SHP77 (cell line): ENCODE results near the gene CRK.
"Not testable (repeated sequence)": the region's sequence is repeated elsewhere in the genome, so short reads cannot be mapped to it uniquely, and the experiment has no call there.

Experiments used
- DNase-seq, 2 experiments: peaks; one replicate each; lab custom pipeline; 2025; lab: John Stamatoyannopoulos, UW

The CRK gene

DNA sequence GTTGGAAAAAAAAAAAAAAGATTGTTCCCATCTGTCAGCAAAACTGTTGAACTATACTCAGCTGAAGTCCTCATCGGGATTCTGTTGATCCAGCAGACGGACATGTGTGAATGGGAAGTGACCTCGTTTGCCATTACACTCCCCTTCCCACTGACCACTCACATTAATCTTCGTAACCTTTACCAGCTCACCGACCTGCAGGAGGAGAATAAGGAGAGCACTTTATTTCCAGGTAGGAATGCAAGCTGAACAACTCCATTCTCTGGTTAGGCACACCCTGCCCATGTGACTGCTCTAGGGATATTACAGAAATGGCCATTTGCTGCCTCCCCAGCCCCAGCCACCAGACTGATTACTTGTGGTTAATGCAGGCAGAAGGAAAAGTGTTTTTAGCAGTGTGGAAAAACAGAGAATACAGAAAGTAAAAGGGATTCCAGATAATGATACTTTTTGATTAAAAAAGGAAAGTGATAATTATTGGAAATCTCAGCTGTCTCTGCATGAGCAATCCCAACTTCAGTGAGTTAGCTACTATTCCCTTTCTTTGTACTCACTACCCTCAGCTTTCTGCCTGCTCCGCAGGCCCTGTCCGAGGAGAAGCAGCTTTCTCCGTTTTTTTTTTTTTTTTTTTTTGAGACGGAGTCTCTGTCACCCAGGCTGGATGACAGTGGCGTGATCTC lies 32.4 kb downstream of the CRK start:
- no peak for DNase-seq

DNA sequence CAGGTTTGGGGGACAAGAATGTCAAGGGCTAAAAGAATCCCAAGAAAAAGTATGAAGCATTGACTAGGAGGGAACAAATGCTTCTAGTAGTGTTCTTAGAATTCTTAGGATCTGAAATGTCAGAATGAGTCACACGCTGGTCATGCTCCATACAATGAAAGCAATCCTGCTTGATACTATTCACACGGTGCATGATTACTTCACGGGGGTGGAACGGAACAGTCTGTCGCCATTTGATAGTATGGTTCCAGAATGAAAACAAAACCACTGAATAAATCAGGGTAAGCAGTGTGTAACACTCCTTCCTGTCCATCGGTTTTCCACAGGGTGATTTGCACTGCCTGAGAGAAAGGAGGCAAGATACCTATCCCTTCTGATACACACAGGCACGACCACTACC lies 33.1 kb downstream of the CRK start:
- DNase-seq = no peak

DNA sequence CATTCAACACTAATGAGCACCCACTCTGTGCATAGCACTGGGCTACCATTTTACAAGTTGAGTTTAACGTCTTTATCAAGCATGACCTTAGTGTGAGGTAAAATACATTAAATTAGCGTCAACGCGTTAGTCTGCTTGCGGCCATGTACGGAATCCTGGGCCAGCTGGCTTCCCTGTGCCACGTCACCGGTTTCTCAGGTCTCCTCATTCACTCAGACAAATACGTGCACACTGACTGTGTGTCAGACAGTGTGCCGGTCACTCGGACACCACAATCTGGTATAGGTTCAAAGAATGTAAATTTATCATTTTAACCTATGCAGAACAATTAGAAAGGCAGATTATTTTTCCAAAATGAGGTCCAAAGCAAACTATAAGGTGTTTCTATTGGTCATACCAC lies 34.6 kb downstream of the CRK start:
- no peak for DNase-seq

DNA sequence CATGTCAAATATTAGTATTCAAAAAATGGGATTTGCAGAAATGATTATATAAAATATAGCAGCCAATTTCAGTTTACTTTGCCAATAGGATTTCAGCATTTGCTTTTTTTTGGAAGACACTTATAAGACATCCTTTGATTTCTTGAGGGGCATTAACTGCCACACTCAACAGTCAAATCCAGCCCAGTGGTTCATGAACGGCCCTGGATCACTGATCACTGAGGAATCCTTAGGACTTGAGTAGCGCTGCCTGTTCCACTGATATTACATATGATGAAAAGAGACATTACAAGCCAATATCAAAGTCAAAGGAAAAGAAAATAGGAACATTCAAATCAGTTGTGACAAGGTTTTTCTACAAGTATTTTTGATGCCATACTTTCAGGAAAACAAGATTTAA lies 35.1 kb downstream of the CRK start:
- DNase-seq = no peak

DNA sequence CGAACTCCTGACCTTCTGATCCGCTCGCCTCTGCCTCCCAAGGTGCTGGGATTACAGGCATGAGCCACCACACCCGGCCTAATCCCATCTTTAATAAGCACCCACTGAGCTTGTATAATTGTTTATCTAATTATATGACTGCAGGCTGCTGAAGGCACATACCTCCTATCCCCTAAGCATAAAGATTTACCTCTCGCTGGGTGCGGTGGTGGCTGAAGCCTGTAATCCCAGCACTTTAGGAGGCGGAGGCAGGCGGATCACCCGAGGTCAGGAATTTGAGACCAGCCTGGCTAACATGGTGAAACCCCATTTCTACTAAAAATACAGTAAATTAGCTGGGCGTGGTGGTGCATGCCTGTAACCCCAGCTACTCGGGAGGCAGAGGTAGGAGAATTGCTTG lies 35.9 kb downstream of the CRK start:
- no peak for DNase-seq

DNA sequence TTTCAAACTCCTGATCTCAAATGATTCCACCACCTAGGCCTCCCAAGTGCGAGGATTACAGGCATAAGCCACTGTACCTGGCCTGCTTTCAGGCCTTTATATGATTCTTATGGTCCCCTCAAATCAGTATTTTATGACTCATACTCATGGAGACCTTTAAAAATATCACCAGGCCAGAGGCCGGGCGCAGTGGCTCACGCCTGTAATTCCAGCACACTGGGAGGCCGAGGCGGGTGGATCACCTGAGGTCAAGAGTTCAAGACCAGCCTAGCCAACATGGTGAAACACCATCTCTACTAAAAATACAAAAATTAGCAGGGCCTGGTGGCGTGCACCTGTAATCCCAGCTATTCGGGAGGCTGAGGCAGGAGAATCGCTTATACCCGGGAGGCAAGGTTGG lies 37.6 kb downstream of the CRK start:
- DNase-seq = not testable (repeated sequence)

DNA sequence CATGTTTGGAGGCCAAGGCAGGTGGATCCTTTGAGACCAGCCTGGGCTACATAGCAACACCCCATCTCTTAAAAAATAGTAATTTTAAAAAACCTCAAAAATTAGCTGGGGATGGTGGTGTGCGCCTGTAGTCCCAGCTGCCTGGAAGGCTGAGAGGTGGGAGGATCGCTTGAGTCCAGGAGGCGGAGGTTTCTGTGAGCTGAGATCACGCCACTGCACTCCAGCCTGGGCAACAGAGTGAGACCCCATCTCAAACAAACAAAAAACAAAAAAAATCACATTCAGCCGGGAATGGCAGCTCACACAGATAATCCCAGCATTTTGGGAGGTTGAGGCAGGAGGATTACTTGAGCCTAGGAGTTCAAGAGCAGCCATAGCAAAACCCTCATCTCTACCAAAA lies 39.6 kb downstream of the CRK start:
- DNase-seq = no peak

DNA sequence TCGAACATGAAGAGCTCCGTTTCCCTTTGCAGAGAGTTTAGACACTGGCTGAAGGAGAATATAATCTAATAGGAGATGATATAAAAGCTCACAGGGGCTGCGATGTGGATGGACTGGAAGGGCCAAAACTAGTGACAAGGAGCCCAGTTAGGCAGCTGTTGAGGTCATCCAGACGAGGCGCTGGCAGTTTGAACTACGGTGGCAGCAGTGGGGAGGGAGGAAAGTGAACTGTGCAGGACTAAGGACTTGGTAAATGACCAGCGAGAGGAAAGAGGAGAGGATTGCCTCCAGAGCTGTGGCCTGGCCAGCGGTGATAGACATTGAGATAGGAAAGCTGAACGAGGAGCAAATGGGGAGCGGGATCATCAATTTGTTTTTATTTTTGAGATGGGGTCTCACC lies 41.4 kb downstream of the CRK start:
- DNase-seq = no peak

DNA sequence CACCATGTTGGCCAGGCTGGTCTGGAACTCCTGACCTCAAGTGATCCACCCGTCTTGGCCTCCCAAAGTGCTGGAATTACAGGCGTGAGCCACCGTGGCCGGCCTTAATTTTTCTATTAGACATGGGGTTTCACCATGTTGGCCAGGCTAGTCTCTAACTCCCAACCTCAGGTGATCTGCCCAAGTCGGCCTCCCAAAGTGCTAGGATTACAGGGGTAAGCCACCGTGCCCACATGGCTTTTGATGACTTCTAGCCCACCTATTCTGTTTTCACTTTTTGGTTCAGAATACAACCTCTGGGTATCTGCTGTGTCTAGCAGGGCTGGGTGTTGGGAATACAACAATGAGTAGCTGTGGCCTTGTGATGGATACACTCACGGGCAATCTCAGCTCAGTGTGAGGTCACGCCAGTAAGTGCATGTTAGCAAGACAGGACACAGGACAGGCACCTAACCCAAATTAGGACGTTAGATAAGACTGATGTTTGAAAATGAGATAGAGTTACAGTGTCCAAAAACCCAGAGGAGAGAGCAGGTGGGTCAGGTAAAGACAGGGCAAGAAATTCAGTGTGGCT lies 41.9 kb downstream of the CRK start:
- DNase-seq = no peak

DNA sequence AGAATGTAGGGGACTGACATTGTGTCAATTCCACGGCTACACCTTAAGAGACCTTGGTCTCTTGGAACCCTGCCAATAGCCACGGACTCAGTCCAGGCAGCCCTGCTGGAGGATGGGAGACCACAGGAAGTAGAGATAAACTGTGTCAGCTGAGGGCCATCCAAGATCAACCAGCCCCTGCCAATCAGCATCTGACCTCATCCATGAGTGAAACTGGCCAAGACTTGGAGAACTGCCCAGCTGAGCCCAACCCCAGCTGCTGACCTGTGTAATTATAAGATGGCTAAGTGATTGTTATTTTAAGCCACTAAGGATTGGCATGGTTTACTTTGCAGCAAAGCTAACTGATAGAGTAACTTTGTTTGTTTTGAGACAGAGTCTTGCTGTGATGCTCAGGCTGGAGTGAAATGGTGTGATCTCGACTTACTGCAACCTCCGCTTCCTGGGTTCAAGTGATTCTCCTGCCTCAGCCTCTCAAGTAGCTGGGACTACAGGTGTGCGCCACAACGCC lies 42.7 kb downstream of the CRK start:
- peak; percentile 62 to 63 for DNase-seq

DNA sequence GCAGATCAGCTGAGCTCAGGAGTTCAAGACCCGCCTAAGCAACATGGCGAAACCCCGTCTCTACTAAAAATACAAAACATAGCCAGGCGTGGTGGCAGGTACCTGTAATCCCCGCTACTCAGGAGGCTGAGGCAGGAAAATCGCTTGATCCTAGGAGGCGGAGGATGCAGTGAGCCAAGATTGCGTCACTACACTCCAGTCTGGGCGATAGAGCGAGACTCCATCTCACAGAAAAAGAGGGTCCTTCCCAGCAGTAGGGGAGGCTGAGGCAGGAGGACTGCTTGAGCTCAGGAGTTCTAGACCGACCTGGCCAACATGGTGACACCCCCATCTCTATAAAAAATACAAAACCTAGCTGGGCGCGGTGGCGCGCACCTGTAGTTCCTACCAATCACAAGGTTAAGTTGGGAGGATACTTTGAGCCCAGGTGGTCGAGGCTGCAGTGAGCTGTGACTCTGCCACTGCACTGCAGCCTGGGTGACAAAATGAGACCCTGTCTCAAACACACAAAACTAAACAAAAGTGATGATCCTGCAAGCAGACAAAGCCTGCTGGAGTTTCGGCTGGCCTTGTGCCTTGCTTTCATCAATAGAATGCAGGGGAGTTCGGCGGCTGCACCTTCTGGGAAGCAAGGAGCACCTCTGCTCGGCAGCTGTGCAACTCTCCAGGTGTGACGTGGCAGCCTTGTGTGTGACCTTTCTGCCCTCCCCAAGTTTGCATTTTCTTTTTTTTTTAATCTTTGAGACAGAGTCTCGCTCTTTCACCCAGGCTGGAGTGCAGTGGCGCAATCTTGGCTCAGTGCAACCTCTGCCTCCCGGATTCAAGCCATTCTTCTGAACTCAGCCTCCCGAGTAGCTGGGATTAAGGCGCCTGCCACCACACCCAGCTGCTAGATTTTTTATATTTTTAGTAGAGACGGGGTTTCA lies 43.6 kb downstream of the CRK start:
- no peak for DNase-seq

DNA sequence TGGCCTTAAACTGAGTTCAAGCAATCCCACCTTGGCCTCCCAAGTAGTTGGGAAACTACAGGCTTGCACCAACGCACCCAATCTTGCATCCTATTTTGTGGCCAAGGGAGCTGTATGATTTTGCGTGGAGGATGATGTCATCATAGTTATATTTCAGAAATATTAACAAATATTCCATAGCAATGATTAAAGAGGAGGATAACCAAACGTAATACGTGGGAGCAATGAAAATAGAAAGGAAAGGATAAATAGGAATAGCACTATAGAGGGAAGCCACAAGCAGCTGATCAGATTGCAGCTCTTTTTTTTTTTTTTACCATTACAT lies 53.8 kb downstream of the CRK start:
- DNase-seq = no peak

DNA sequence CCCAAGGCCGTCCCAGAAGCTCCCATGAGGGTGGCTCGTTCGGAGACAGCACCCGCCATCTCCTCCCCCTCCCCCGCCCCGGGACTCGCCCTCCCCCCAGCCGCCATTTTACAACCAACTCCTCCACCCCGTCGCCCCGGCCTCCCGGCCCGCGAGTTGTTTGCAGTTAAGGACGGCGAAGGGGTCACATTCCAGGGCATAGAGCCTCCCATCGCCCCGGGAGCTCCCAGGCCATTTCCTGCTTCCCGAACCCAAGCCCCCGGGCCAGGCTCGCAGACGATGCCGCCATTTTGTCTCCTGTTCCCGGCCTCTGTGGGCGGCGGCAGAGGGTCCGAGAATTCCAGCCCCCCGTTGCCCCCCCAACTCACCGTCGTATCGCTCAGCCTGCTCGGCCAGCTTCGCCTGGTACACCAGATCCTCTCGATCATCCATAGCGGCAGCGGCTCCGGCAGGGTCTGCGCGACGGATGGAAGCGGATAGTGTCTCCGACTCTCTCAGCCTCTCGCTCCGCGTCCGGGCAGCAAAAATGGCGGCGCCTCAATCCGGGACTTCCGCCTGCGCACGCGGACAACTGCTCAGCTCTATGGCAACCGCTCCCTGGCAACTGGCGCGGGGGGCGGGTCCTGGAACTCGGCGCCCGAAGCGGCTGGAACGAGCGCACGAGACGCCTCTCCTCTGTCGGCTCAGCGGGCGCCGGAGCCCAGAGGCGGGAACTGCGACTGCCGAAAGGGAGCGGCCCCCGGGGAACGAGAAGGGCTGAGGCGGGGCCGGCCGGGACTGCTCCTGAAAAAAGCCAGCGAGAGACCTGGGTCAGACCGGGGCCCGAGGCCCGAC lies 56.1 kb downstream of the CRK start, which contains the start of gene YWHAE:
TSS of gene YWHAE (minus strand) at position 544 of the 834 bp plus-strand sequence. CDS start at position 432, 112 bp downstream.
- peak; percentile 95 to 98 for DNase-seq

DNA sequence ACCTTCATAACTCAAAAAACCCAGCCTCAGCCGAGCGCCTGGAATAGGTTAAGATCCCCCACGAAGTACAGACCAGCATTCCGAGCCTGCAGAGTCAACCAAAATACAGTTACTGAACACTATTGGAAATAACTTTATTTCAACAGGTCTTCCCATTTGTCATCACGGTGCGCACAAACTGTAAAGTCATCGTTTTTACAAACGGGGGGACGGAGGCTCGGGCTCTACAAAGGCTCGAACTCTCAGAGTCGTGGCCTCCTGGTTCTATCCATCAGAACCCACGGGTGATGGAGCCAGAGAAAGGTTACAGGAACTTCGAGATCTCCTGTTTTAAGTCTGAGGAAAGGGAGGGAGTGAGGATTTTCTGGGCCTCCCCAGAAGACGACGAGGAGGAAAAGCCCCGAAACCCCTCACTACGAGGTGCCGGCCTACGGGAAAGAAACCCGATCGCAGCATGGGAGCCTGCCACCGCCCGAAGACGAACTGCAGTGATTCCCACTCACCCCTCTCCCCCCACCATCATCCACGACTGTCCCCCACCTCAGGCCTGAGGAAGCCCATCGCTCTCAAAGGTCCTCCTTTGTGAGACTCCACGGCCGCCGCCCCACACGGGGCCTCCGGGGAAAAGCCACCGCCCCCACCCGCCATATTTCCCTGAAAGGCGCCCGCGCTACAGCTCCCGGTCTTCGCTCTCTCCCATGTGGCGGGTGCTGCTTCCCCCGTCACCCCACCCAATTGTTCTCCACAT lies 56.9 kb downstream of the CRK start:
- peak in 1 of 2 experiments; percentile 42 for DNase-seq

DNA sequence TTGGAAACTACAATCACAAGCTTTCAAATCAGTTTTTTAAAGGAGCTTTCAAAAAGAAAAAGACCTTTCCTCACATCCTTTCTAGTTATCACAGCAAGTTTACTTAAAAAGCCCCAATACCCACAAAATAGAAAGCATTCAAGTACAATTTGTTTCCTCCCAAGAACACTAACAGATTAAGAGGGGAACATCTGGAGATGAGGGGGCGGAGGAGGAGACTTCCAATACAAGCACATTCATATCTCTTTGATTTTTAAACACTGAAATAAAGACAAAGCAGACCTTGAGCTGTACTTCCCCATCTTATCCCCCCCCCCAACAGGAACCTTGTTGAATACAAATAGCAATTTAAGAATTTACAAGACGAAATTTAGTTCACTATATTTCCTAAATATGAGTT lies 58.0 kb downstream of the CRK start:
- no peak for DNase-seq

DNA sequence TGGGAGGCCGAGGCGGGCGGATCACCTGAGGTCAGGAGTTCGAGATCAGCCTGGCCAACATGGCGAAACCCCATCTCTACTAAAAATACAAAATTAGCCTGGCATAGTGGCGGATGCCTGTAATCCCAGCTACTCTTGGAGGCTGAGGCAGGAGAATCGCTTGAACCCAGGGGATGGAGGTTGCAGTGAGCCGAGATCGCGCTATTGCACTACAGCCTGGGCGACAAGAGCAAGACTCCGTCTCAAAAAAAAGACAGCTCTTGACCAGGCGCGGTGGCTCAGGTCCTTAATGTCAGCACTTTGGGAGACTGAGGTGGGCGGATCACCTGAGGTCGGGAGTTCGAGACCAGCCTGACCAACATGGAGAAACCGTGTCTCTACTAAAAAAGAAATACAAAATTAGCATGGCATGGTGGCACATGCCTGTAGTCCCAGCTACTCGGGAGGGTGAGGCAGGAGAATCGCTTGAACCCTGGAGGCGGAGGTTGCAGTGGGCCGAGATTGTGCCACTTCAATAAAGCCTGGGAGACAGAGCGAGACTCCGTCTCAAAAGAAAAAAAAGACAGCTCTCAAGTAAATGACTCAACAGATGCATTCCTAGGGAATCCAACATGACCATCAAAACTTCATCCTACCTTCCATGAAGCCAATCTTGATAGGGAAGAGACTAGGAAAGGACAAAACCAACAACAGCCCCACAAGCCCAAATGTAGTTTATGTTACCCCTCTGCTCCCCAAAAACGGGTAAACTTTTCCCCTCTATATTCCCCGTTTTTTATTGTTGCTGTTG lies 60.0 kb downstream of the CRK start:
- DNase-seq = not testable (repeated sequence)

DNA sequence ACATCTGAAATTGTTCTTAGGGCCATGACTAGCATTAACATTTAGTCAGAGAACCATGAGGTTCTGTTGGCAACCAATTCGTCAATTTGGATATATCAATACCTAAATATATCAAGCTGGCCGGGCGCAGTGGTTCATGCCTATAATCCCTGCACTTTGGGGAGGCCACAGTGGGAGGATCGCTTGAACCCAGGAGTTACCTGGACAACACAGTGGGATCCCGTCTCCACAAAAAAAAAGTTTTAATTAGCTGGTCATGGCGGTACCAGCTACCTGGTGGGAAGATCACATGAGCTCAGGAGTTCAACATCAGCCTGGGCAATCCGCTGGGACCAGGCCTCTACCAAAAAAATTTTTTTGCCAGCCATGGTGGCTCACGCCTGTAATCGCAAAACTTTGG lies 64.5 kb downstream of the CRK start:
- no peak for DNase-seq

DNA sequence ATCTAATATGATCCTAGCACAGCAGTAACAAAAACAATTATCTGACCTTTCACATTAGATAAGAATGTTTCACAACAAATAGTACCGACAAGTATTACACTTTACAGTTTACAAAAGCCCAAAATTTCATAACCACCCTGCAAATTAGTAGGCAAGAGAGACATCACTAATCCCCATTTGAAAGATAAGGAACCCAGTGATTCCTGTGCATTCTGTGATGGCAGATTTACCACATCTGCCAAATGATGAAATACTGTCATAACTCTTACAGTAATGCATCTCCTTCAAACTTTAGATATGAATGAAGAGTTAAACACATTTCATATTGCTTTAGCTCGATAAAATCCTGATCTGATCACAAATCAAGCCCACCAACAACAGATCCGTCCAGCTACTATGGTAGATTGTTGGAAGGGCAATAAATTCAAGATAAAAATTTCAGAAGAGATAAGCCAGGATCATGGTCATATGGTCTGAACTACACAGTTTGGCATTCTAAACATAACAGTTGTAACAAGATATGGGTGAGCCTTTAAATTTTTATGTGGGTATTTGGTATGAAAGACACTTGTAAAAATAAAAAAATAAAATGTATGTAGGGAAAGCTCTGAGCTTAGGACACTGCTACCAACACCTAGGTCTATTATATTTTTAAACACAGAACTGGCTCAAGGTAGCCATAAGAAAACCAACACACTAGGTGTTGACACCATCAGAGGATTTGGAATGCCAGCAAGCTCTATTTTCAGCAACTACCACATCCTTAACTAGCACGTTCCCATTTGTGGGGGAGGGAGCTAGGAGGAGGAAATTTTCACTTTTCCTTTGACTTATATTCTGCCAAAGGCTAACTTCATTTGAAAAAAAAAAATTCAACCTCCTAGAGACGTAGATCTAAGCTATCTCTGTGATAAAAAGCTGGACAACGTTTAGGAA lies 65.3 kb downstream of the CRK start:
- no peak for DNase-seq
